Esophagus muscularis mucosa (tissue), 3 donors: ENCODE results near the gene CD24.

Experiments used
- POLR2A ChIP-seq: fragments of 450-650 bp; IDR thresholded peaks from one replicate; pipeline ENCODE4 v1.6.1; 2017; ENCODE audit warnings: antibody characterized with exemption, moderate library complexity, mild to moderate bottlenecking, low read depth
- TF ChIP-seq, protein P1 (sequence below), 3 experiments: fragments of 200-600 bp in 2 of 3; fragments of 450-650 bp in 1 of 3; sonication (generic) in 2 of 3; IDR thresholded peaks; one replicate each; pipeline ENCODE4 v1.5.1; 2017 to 2019; ENCODE audit warnings: antibody characterized with exemption in 3 of 3, mild to moderate bottlenecking in 2 of 3, moderate library complexity in 1 of 3

DNA sequence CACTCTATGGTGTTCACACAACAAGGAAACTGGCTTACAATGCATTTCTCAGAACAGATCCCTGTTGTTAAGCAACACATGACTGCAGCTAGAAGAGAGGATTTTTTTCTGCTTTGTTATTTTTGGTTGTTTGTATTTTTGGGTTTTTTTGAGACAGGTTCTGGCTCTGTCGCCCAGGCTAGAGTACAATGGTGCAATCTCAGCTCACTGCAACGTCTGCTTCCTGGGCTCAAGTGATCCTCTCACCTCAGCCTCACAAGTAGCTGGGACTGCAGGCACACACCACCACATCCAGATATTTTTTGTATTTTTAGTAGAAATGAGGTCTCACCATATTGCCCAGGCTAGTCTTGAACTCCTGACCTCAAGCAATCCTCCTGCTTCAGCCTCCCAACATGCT, 12.7 kb downstream of the CD24 start:
- TF ChIP-seq, protein P1, sequence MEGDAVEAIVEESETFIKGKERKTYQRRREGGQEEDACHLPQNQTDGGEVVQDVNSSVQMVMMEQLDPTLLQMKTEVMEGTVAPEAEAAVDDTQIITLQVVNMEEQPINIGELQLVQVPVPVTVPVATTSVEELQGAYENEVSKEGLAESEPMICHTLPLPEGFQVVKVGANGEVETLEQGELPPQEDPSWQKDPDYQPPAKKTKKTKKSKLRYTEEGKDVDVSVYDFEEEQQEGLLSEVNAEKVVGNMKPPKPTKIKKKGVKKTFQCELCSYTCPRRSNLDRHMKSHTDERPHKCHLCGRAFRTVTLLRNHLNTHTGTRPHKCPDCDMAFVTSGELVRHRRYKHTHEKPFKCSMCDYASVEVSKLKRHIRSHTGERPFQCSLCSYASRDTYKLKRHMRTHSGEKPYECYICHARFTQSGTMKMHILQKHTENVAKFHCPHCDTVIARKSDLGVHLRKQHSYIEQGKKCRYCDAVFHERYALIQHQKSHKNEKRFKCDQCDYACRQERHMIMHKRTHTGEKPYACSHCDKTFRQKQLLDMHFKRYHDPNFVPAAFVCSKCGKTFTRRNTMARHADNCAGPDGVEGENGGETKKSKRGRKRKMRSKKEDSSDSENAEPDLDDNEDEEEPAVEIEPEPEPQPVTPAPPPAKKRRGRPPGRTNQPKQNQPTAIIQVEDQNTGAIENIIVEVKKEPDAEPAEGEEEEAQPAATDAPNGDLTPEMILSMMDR (IDR thresholded peaks at IDR 0.05), result no peak
- TF ChIP-seq POLR2A, result no peak
